Breast epithelium (tissue), 3 donors: ENCODE data around the gene FAM131B.
A peak's percentile ranks its signal among the peaks of the same experiment; 100 is the strongest.

Experiments
- CTCF ChIP-seq, 3 donors: fragments of 450-650 bp; IDR thresholded peaks; one replicate each; pipeline ENCODE4 v1.5.1; 2016 to 2017; ENCODE audit warnings: antibody characterized with exemption in 3 of 3, mild to moderate bottlenecking in 3 of 3, moderate library complexity in 3 of 3
- POLR2A ChIP-seq: fragments of 450-650 bp; IDR thresholded peaks from one replicate; pipeline ENCODE4 v1.6.1; 2016; ENCODE audit warnings: antibody characterized with exemption, mild to moderate bottlenecking, moderate library complexity
- POLR2AphosphoS5 ChIP-seq, 3 donors: sonication (generic); formaldehyde crosslinking; IDR thresholded peaks; one replicate each; pipeline ENCODE4 v1.6.1; 2017; ENCODE audit warnings: antibody characterized with exemption in 3 of 3

GRCh38 chr7:143408686-143409561, 46.4 kb upstream of the FAM131B start, which contains the start of gene EPHA1:
- no peak for TF ChIP-seq POLR2A
- peak; percentile 36 to 63 (median 45) for TF ChIP-seq CTCF (IDR thresholded peaks at IDR 0.05)
- TF ChIP-seq POLR2AphosphoS5 (IDR thresholded peaks at IDR 0.05) = peak in 1 of 3 donors; percentile 33
